Colon (tissue), 2 donors: ENCODE results near the gene ATCAY.
"Not testable (repeated sequence)": the region's sequence is repeated elsewhere in the genome, so short reads cannot be mapped to it uniquely, and the experiment has no call there.

Source experiments
- FAIRE-seq: peaks from 2 replicates; lab custom pipeline; 2012; peaks lifted over from hg19 to GRCh38; lab: Jason Lieb, UNC
- donor health status: control.
- donor health status: control.

Gene ATCAY

GRCh38 chr19:3949294-3949693 is 68.8 kb downstream of the ATCAY start:
- no peak for FAIRE-seq

DNA sequence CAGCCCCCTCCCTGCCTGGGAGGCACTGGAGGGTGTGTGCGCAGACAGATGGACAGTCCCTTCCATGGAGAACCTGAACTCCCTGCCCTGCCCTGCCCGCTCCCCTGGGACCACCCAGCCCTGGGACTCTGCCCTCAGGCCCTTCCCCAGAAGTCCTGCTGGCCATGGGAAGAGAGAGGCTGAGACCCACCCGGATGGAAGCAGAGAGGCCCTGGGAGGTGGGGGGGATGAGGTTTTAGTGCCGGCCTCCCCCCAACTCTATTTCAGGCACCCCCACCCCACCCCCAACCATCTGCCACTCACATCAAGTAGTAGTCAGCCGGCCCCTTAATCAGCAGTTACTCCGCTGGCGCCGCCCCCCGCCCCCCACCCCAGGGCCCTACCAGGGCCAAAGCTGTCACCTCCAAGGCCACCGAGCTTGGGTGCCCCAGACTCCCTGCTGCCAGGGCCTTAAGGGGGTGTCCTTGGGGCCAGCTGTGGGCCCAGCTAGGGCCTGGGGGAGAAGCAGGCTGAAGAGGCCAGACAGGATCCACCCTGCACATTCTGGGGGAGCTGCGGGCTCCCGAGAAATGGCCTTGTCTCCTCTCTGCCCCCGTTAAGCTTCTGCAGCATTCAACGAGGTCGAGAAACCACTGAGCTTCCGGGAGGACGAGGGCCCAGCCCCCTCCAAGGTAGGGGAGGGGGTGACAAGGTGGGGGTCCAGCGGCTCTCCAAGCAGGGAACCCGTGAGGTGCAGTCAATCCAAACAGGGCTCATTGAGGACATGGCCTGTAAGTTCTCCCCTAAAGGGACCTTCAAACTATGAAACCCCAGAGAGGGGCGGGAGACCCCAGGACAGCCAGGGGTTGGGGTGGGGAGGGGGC is 69.7 kb downstream of the ATCAY start:
- FAIRE-seq: no peak

GRCh38 chr19:3950871-3951861 is 70.7 kb downstream of the ATCAY start:
- no peak for FAIRE-seq

- not testable (repeated sequence) for FAIRE-seq
These were observed 72.3 kb downstream of the ATCAY start for GRCh38 chr19:3952755-3953276.

- no peak for FAIRE-seq
These were observed 73.6 kb downstream of the ATCAY start for GRCh38 chr19:3954107-3954506.

- not testable (repeated sequence) for FAIRE-seq
These were observed 74.8 kb downstream of the ATCAY start for GRCh38 chr19:3955276-3955675.

DNA sequence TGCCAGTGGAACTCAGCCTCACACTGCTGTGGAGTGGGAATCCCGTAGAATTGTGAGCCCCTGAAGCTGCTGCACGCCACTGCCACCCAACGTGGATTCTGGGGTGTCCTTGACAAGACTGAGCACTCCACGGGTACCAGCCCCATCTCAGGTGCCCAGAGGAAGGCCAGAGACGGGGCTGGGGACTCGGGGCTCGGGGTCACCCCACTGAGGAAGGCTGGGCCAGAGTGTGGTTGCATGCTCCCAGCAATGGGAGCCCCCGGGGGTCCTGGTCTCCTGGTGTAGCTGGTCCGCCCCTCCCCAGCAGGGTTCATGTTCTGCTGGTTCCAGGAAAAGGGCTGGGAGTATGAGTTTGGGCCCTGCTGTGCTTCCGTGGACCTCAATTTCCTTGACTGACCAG is 75.2 kb downstream of the ATCAY start:
- no peak for FAIRE-seq

DNA sequence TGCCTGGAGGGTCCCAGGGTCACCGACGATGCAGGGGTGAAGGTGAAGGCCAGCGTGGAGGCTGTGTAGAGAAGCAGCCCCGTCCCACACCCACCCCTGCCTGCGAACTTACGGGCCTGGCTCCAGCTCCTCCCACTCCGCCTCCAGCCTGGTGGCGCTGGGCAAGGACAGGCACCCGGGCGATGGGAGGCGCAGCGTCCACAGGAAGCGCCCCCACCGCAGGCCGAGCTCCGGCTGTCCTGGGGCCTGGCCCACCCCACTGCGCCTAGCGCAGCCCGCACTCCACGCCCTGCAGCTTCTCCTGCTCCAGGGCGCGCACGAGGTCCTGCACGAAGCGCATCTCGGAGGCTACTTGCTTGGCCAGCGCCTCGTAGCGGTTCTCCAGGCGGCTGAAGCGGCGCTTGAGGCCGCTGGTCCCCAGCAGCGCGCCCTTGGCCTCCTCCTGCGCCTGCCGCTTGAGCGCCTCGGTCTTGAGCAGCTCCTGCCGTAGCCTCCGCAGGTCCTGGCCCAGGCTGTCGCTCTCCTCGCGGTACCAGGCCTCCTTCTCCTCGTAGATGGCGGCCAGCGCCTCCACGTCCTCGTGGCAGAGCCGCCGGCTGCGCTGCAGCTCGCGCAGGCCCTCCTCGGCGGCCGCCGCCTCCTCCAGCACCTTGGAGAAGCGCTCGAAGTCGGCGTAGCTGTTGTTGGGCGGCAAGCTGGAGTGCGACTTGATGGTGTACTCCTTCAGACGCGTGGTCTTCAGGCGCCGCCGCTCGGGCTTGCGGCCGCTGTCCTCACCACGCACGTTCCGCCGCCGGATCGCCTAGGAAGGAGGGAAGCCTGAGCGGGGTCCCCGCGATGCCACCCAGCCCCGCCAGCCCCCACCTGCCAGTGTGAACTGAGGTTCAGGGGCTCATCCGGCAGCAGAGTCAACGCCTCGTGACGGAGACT is 78.6 kb downstream of the ATCAY start:
- no peak for FAIRE-seq

DNA sequence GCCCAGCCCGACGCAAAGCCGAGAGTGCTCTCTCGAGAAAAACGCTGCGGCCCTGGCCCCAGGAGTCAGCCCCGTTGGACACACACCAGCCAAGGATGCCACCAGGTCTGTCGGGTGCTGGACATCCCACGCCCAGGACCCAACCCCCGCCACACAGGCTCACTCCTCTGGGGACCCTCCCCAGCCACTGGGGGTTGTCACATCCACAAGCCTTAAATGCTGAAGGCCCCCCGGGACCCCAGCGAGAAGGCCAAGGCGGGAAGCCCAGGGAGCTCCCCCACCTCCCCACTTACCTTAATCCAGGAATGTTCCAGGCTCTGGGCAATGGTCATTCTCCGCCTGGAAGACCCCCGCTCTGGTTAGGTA is 79.3 kb downstream of the ATCAY start:
- no peak for FAIRE-seq

DNA sequence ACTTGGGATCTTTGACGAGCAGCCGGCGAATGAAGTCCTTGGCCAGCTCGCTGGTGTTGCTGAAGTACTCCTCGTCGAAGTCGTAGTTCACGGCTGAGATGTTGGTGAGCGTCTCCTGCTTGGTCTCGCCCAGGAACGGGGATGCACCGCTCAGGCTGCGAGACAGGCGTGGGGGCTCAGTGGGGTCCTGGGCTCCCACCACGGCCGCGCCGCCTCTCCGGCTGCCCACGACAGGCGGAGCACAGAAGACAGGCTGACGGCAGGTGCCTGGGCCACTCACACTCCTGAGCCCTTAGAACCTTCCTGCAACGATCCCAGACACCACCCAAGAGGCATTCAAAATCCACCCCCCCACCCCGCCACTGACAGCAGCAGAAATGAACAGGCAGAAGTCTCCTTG is 80.5 kb downstream of the ATCAY start:
- FAIRE-seq: no peak

- FAIRE-seq: no peak
These were observed 83.2 kb downstream of the ATCAY start for GRCh38 chr19:3963458-3964255.

- FAIRE-seq: no peak
These were observed 84.0 kb downstream of the ATCAY start for GRCh38 chr19:3964256-3965194.

DNA sequence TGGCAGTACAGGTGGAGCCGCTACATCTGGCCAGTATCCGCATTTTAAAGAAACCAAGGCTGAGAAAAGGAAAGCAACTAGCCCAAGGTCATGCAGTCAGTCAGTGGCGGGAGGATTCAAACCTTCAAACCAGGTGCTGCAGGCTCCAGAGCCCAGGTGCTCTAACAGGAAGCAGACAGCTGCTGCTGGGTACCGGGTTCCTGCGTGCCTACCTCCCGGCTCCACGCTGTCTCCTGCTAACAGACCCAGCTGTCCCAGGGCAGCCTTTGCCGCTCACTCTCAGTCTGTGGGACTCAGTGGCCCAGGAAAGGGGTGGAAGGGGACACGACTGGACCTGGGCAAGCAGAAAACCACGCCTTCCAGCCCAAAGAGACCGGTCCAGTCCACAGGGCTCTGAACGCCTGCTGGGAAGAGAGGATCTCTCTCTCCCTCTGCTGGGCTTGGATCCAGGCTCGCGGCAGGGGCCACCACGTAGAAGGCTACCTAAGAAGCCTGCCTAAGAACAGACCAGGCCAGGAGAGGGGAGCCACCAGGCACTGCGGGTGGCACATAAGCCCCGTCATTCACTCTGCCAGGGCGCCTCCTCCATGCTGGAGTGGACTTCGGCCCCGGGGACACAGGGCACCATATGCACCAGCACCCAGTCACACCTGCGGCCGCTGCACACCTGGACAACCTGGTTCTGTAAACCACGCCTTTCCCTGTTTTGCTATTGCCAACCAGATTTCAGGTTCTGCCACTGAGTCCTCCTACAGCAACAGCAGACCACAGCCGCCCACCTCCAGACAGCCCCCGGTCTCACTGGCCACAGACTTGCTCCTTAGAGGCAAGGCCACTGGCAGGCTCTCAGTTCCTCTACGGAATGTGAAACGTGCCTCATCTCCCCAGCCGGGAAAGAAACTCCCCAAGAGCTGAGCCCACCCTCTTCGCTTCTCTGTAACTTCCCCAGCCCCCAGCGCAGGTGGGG is 85.8 kb downstream of the ATCAY start:
- FAIRE-seq: no peak

GRCh38 chr19:3967983-3968382 is 87.5 kb downstream of the ATCAY start:
- not testable (repeated sequence) for FAIRE-seq

DNA sequence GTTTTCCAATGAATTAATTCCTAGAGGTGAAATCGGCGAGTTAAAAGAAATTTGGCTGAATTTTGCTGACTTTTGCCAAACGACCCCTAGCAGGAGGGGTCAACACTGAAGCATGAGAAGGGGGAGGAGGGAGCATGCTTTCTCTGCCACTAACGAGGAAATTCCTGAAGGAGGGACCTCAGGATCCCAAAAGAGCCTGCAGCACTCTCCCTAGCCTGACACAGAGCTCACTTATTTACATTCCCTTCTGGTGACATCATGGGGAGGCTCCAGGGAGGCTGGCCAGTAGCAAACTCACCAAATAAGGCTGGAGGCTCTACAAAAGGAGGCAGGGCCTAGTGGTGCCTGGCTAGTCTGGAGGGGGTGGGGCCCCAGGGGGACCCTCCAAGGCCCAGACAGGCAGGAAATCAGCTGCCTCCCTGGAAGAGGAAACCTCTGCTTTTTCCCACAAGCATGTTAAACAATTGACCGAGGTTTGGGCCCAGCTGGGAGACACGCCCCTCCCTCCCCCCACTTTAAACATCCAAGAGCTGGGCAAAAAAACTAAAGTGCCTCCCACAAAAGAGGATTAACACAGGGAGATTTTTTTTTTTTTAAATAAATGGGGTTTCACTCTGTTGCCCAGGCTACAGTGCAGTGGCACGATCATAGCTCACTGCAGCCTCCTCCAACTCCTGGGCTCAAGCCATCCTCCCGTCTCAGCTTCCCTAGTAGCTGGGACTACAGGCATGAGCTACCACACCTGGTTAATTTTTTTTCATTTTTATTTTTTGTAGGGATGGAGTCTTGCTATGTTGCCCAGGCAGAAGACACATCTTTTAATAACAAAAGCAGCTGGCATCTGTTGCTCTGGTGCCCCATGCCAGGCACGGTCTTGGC is 88.3 kb downstream of the ATCAY start:
- FAIRE-seq: no peak

GRCh38 chr19:3969435-3970312 is 89.2 kb downstream of the ATCAY start:
- no peak for FAIRE-seq
